Activated CD4-positive, alpha-beta T cell treated with anti-CD3 and anti-CD28 coated beads for 24 hours (primary cell): ENCODE results near the gene INTU.
A peak's percentile ranks its signal among the peaks of the same experiment; 100 is the strongest.
"Not testable (repeated sequence)": the region's sequence is repeated elsewhere in the genome, so short reads cannot be mapped to it uniquely, and the experiment has no call there.

ENCODE experiments used
- DNase-seq, 2 donors: peaks; one replicate each; pipeline ENCODE4 v3.0.0-alpha.2; 2020; ENCODE audit warnings: low read depth in 2 of 2

INTU gene

DNA sequence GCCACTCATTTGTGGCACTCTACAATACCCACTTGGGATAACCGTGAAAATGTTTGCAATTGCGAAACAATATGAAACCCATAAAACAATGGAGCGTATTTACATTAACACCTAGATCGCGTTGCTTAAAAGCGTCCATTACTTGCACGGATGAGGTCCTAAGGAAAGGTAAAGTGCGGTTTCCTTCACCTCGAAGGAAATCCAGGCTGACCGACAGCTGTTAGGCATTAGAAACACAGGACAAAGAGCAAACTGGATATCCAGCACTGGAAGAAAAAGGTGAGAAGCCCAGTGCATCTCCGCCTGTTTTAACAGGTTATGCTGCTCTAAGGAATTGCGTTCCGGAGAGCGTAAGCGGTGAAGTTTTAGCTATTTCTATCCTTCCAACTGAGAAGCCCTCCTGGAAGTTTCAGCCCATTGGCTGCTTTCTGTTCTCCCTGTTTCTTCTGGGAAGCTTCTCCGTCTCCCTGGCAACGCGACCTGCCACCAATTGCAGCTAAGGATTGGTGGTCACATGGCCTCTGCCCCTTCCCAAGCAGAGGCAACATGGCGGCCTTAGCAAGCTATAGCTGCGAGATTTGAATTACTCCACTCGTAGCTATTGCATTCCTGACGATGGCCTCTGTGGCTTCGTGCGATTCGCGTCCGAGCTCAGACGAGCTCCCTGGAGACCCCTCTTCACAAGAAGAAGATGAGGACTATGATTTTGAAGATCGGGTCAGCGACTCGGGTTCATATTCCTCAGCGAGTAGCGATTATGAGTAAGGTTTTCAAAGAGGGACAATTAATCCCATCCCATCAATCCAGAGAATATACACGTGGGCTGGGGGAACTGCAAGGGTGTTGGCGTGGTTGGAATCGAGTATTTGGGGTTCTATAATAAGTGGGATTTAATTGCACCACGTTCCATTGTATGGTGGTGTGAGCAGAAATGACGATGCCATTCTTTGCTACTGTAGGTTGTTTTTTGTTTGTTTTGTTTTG is at the start of gene INTU:
TSS of gene INTU (plus strand) at position 538 of the 984 bp plus-strand sequence. CDS start at position 616, 78 bp downstream.
- DNase-seq, result peak in 1 of 2 donors; percentile 26

DNA sequence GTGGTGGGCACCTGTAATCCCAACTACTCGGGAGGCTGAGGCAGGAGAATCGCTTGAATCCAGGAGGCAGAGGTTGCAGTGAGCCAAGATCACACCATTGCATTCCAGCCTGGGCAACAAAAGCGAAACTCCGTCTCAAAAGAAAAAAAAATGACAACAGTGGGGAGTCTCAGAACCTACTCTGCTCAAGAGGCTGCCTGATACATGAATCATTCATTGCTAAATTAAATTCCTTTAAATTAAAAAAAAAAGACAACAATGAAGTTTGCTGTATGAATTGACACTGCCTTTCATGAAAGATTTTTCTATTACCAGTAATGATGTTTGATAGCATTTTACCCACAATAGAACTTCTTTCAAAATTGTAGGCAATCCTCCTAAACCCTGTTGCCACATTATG is 46.3 kb upstream of the INTU start:
- DNase-seq, result not testable (repeated sequence)

DNA sequence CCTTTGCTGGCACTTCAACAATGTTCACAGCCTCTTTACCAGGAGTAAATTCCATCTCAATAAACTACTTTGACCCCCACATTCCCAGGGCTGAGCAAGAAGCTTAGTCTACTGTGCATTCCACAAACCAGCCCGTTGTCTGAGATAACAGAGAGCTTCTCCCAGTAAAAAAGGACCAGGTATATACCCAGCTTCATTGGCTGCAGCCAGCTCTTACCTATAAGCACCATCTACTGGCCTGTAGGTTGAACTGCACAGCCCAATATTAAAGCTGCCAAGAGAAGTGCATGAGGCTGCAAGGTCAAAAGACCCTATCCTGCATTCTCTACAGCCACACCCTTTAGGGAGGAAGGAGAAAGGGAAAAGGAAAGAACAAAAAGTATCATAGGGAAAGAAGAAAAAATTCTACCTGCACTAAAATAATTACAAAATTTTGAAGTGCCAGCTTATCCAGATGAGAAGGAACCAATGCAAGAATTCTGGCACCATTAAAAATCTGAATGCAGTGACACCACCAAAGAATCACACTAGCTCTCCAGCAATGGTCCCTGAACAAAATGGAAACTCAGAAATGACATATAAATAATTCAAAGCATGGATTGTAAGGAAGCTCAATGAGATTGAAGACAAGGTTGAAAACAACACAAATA is 45.7 kb upstream of the INTU start:
- no peak for DNase-seq

DNA sequence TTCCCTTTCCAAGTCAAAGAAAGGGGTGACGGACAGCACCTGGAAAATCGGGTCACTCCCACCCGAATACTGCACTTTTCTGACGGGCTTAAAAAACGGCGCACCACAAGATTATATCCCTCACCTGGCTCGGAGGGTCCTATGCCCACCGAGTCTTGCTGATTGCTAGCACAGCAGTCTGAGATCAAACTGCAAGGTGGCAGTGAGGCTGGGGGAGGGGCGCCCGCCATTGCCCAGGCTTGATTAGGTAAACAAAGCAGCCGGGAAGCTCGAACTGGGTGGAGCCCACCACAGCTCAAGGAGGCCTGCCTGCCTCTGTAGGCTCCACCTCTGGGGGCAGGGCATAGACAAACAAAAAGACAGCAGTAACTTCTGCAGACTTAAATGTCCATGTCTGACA is 43.6 kb upstream of the INTU start:
- DNase-seq, result not testable (repeated sequence)

DNA sequence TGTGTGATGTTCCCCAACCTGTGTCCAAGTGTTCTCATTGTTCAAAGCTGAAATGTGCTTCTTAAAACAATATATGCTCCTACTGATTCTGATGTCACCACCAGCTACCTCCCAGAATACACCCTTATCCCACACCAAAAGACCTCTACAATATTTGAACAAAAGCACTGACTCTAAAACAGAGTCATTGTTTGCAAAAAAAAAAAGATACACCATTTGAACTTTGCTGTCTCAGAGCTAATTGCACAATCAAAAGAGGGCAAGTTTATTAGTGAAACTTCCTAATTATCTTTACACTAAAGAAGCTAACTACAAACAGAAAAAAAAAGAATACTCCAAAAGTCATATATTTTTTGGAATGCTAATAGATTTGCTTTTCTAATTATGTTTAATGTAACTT is 34.1 kb upstream of the INTU start:
- DNase-seq, result no peak

DNA sequence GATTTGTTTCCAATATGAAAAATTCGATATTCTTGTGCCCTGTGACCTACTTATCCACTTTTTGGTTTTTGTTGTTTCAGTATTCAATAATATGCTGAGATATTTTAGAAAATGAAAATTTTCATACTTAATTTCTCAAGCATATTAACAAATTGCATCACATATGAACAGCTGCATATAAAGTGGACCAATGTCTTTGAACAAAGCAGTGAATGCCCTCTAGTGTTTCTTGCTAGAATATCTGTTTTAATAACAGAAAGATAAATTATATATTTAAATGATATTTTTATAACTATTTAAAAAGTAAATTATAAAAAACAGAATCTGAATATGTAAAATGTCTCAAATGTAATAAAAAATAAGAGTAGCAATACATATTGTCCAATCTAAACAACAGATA is 31.7 kb upstream of the INTU start:
- no peak for DNase-seq

DNA sequence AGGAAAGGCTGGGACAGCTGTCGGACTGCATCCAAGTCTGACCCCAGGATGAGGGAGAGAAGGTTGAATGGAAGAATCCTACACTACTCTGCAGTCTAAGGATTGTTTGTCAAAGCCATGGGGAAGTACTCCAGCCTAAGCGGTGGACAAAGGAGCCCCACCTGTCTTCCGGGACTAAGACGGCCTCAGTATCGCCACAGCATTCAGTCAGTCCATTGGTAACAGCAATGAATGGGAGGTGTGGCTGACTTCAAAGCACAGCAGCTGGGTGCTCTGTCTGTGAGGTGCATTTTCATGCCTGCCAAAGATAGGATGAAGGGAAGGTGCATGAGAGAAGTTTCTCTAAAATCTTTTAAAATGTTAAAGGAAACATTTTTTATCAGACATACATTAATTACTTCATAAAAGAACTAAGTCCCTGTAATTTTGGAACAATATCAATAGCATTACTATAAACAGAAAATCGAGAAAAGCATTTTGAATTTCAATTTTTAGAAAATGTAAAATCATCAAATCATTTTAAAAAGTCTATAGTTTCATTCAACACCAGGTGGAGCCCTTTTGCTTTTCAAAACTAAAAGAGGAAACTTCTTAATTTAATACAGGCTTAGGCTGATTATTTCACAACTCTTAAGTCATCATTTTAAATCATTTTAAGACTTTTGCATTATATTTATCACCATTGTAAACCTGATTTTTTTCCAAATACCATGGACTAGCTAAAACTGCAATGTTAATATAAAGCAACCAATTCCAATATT is 27.6 kb upstream of the INTU start:
- no peak for DNase-seq

DNA sequence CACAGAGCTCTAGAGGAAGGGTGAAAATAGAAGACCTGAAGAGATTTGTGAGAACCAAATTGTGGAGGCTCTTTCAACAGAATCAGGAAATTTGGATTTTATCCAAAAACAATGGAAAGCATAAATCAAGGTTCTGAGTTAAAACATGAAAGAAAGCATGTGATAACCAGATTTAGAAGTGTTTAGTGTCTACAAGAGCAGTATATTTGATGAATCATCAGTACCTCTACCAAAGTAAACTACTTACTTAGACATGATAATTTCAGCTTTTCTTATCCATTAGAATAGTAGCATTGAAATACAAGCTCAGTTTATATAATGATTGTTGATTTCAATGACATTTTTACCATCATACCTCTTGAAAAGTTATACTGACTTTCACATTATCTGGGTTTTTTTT is 25.9 kb upstream of the INTU start:
- no peak for DNase-seq

DNA sequence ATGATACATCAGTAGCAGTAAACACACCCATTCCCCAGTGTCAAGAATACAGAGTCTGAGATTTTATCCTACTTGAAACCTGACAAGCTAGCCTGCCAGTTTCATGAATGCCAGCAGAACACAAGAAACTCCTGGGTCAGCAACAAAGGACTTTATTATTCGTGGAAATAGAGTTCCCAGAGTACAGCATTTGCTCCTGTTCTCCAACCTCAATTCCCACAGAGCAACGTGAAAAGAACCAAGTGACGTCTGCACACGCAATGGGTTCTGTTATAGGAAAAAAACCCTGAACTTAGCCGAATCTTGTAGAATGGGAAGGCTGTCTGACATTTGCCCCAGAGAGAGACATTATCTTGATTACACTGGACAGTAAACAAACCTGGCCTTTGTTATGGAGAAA is 23.3 kb upstream of the INTU start:
- no peak for DNase-seq

DNA sequence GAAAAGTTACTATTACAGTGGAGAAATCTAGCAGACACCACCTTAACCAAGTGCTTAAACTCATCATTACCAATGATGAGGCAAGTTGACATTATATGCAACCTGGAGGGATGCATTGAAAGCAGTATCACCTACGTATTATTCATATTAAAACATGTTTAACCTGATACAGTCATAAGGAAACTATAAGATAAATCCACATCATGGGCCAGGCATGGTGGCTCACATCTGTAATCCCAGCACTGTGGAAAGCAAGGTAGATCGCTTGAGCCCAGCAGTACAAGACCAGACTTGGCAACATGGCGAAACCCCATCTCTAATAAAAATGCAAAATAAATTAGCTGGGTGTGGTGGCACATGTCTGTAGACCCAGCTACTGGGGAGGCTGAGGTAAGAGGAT is 22.3 kb upstream of the INTU start:
- no peak for DNase-seq

DNA sequence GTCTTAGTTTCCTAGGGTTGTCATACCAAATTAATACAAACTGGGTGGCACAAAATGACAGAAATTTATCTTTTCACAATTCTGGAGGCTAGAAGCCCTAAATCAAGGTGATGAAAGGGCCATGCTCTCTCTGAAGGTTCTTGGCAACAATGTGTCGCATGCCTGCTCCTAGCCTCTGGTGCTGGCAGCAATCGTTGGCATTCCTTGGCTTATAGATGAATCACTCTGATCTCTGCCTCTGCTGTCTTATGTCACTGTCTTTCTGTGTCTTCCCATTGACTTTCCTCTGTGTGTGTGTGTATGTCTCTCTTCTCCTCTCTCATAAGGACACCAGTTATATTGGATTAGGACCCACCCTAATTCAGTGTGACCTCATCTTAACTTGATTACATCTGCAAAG is 15.9 kb upstream of the INTU start:
- DNase-seq, result no peak

DNA sequence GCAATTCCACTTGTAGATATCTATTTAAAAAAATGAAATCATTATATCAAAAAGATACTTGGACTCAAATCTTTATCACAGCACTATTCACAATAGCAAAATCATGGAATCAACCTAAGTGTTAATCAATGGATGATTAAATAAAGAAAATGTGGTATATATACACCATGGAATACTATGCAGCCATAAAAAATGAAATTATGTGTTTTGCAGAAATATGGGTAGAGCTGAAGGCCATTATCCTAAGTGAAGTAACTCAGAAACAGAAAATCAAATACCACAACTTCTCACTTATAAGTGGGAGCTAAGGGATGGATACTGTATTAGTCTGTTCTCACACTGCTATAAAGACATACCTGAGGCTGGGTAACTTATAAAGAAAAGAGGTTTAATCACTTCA is 14.3 kb upstream of the INTU start:
- no peak for DNase-seq

DNA sequence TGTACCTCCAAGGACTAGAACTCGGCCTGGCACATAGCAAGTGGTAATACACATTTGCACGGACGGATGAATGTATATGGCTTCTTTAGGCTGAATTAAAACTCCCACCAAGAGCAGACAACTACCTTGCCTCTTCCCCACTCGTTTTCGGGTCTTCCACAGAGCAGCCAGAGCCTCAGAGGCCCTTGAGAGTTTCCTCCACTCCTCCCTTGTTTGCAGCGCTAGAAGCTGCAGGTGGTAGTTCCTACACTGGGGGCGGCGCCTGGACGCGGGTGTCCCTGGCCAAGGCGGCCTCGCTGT is 10.2 kb upstream of the INTU start:
- DNase-seq, result no peak

DNA sequence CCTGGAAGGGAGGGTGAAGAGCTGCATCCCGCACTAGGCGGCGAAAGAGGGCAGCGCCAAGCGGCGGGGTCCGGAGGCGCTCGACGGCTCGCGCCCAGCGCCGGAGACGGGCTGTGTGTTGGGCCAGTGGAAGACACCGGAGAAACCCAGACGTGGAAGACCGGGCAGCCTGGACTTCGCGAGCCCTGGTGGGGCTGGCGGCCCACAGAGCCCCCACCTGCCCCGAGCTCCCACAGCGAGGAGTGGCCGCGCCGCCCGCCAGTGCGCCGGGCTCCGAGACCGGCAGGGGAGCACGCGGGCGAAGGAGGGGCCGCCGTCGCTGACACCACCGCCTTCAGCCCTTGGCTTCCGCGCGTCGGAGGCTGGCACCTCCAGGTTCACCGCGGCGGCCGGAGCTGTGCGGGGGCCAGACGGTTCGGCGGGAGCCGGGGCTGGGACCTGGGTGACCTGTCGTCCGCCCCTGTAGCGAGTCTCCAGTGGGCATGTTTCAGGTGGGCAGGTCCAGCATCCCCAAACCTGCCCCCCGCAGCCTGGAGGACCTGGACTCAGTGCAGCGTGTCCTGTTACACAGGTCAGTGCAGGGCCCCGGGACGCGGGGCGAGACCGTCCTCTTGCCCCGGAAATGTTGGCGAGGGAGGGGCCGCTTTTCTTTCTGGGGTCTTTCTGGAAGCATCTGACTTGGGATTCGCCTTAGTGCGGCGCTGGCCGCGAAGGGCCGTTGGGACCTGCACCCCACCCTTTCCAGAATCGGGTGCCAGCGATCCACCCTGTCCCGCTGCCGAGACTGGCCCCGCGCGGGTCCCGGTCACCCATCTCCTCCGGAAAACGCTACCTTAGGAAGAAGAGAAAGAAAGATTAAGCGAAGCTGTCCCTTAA is 9.6 kb upstream of the INTU start:
- no peak for DNase-seq

DNA sequence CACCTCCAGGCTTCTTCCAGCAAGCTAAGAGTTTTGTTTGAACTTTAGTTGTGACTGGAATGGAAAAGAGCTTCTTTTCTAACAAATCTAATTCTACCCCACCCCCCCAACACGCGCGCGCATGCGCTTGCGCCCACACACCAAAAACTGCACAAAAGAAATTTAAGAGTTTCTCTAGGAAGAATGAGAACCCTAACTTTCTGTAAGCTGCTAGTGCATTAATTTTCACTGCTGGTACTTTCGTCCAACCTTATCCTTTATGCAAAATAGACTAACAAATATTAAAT is 9.0 kb upstream of the INTU start:
- DNase-seq, result no peak

DNA sequence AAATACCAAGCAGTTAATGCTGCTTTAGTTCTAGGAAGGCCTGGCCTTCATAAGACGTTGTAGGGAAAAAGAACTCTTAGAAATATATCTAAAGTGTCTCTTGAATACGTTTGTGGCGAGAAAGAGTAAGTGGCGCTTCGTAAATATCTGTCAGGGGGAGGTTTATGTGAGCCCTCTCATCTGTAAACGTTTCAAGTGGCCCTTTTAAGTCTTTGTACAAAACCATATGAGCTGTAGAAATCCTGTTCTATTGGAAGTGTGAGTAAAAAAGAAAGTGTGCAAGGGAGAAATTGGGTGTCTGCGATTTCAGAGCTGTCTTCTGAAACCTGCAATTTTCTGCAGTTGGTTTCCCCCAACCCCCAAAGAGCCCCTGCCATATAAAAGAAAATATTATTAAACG is 8.6 kb upstream of the INTU start:
- DNase-seq, result no peak

DNA sequence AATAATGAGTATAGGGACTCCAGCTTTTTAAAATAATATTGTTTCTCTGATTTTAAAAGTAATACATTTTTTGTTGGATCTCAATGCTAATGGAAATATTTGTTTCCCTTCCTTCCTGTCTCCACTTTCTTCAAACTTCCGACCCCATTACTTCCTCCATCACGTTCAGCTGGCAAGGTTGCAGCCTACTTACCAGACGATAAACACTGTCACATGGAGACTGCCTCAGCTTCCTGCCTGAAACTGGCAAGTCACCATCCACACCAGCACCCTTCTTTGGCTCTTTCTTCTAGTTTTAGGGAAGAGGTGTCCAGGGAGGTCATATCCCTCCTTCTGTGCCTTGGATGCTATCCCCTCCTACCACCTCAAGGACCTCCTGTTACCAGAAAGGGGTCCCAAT is 3.4 kb upstream of the INTU start:
- no peak for DNase-seq

DNA sequence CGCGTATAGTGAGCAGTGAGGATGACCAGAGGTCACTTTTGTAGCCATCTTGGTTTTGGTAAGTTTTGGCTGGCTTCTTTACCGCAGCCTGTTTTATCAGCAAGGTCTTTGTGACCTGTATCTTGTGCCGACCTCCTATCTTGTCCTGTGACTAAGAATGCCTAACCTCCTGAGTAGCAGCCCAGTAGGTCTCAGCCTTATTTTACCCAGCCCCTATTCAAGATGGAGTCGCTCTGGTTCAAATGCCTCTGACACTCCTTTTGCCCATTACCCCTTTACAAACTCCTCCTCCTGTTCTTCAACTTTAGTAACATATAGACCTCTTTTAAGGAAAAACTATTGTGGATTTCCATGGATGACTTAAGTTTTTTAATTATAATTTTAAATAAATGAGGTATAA is 2.6 kb upstream of the INTU start:
- DNase-seq, result no peak

DNA sequence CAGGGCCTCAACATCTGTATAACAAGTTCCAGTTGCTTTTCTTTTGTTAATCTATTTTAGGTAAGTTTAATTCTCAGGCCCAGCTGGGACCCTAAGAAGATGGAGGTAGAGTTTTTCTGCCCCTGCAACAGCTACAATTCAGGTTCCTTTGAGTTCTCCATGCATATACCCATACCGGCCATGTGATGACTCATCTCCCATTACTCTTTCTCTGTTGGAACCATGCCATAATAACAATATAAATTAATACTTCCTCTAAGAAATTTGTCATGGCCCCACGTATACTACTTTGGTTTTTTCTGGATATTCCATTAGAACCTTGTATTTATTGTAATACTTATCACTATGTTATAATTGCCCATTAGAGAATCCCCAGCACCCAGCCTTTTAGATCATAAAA is 1.3 kb upstream of the INTU start:
- no peak for DNase-seq

DNA sequence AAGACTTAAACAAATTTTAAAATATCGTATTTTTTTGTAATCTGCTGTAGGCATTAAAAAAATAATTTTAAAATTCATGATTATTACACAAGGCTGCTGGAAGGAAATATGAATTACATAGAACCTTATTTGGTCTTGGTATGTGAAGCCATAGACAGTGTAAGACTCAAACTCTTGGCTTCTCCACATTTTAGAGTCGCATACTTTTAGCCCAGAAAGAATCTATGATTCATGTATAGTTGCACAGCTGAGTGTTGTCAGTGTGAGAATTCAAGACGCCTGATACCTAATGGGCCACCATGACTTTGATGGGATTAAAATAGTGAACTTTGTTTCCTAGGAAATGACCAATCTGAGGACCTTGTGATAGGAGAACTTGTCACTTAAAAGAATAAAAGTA is 1.4 kb downstream of the INTU start:
- no peak for DNase-seq

DNA sequence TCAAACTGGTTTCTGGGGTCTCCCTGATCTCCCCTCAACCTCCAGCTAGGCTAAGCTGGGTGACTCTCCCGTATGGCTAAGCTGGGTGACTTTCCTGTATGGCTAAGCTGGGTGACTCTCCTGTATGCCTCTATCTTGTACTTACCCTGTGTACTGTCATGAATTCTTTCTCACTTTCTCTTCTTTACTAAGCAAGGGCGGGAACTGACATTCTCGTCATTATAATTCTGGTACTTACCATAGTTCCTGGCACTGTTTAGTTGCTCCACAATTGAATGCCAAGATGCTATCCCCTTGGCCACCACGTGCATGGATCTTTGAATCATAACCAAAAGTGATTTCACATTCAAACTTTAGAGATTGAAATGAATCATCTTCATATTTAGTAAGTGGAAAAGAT is 8.8 kb downstream of the INTU start:
- DNase-seq, result no peak

DNA sequence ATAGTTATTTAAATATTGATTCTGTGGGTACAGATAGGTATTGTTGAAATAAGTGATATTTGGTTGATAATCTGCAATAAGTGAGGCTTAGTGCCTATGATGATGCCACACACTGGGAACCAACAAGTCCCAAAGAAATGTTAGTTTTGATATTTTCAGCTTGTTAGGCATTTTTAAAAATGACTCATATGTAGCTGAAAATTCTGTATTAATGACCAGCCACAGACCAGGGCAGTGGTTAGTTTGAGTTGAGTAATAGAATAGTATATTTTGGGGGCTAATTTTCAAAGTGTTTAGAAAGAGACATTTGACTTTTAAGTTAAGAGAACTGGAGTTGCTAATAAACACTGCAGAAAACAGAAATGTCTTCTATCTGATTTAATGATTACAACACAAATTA is 9.4 kb downstream of the INTU start:
- DNase-seq, result no peak
